NCI-H510A (cell line): ENCODE measurements around the gene CLASP1.
"Not testable (repeated sequence)": the region's sequence is repeated elsewhere in the genome, so short reads cannot be mapped to it uniquely, and the experiment has no call there.

ENCODE experiments used
- DNase-seq: peaks from one replicate; lab custom pipeline; 2025; lab: John Stamatoyannopoulos, UW

Gene CLASP1

GRCh38 chr2:121582272-121582671 lies 67.0 kb downstream of the CLASP1 start:
- no peak for DNase-seq

DNA sequence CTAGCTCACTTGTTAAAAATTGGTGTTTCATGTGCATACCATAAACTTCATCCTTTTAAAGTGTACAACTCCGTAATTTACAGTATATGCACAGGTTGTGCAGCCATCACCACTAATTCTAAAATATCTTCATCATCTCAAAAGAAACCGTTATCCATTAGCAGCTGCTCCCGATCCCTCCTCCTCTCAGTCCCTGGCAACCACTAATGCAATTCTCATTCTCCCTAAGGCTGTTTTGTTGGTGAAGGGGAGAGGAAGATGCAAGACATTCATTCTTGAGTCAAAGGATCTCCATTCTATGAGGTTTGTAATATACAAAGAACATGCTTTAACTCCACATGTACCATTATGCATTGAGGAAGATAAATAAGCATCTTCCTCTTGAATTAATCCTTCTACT lies 70.0 kb downstream of the CLASP1 start:
- no peak for DNase-seq

DNA sequence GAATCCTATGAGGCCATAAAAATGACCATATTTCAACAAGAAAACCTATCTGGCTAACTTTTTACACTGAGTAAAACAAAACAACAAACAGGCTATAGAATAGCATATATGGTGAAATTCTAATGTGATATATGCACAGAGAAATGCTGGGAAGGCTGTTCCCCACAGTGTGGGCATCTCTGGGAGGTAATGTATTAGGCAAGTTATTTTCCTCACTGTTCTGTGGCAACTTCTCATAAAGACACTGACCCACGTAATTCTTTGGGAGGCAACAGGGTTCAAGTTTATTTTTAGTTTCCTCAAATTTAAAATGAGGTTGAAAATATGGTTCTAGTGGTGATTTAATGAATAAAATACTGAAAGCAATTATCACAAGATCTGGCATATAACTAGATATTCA lies 71.9 kb downstream of the CLASP1 start:
- no peak for DNase-seq

- no peak for DNase-seq
Measured at GRCh38 chr2:121576263-121576662, 73.0 kb downstream of the CLASP1 start.

- DNase-seq, result no peak
Measured at GRCh38 chr2:121575800-121576199, 73.5 kb downstream of the CLASP1 start.

GRCh38 chr2:121570667-121571055 lies 78.6 kb downstream of the CLASP1 start:
- DNase-seq, result no peak

GRCh38 chr2:121570036-121570666 lies 79.1 kb downstream of the CLASP1 start:
- DNase-seq, result no peak

DNA sequence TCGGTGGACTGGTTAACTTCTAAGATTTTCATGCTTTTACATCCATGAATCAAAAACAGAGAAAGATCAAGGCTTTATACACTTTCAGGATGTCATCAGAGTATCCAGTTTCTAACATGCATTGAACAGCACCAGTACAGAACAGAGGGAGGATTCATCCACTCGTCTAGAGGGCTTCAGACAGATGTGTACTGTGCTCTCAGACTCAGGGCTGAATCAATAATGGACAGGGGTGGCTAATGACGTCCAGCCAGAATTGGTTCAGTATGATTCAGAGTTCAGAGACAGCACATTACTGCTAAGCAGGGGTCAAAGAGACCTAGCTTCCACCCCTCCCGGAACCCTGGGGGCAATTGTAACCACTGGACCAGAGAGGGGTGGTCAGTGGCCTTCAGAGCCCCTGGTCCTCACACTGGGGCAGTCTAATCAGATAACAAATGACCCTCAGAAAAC lies 81.3 kb downstream of the CLASP1 start:
- DNase-seq, result no peak

DNA sequence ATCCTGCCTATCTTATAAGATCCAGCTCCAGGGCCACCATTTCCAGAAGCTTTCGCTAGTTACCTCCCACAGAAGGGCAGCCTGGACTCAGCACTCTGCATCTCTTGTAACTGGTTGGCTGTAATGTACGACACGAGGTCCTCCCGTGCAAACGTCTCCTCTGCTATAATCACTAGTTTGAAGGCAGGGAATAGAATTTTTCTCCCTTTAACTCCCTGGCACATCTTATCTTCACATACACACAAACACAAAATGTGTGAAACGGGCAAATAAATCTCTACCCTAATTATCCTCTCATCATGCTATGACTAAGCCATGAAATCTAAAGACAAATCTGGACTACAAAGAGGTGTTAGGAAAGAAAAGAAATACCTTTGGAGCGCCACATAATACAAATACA lies 81.8 kb downstream of the CLASP1 start:
- DNase-seq, result no peak

DNA sequence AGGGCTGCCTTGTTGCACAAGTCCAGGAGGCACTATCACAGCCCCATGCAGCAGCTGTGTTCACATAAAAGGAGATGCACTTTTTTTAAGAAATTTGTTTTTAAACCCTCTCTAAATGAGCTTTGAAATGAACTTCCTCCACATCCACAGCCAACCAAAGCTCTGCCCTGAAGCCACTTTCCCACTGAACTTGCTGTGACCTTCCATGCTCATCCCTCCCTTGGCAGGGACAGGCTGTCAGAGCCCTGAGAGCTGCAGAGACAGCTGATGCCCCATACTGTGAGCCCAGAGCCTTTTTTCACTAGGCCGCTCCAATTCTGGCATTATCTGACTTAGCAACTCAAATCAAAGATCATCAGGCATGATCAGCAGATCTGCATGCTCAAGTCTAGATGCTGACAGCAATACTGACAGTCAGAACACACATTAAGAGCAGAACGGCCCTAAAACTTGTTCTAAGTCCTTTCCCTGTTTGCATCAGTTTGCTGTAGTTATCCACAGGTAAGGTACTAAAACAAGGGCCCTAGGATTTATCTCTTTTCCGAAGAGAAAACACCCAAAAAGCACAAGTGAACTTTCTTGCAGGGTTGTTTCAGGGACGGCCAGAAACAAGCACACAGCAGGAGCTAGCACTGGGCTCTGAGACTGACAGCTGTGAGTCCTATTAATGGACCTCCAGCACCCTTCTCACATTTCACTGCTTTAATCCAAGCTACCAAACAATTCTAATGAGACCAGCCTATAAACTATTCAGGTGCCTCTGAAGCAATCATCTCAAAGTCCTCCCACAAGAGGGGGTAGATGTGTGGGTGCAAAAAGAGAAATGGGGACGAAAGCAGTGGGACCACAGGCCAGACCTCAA lies 83.6 kb downstream of the CLASP1 start:
- no peak for DNase-seq

DNA sequence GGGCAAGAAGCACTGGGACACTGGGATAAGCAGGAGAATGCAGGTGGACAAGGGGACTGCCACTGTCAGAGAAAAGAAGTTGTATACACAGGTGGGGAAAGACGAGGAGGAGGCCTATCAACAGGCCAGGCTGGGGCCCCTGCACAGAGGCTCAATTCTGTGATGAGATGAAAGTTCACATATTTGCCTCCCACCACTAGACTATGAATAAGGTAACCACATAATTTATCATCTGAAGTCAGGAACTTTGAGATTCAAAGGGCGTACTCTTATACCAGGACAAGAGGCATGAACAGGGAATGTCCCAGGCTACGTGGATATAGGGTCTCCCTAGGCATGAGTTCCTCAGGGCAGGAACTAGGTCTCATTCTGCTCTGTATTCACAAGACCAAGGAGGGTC lies 84.4 kb downstream of the CLASP1 start:
- DNase-seq, result no peak

DNA sequence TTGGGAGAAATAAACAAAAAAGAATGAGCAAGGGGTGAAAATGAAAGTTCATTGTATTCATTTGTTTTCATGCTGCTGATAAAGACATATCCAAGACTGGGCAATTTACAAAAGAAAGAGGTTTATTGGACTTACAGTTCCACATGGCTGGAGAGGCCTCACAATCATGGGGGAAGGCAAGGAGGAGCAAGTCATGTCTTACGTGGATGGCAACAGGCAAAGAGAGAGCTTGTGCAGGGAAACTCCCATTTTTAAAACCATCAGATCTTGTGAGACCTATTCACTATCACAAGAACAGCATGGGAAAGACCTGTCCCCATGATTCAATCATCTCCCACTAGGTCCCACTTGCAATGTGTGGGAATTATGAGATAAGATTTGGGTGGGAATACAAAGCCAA lies 85.5 kb downstream of the CLASP1 start:
- DNase-seq, result not testable (repeated sequence)

- DNase-seq, result no peak
Measured at GRCh38 chr2:121562269-121563176, 86.7 kb downstream of the CLASP1 start.

- no peak for DNase-seq
Measured at GRCh38 chr2:121561617-121562268, 87.5 kb downstream of the CLASP1 start.

GRCh38 chr2:121558329-121558728 lies 90.9 kb downstream of the CLASP1 start:
- no peak for DNase-seq

DNA sequence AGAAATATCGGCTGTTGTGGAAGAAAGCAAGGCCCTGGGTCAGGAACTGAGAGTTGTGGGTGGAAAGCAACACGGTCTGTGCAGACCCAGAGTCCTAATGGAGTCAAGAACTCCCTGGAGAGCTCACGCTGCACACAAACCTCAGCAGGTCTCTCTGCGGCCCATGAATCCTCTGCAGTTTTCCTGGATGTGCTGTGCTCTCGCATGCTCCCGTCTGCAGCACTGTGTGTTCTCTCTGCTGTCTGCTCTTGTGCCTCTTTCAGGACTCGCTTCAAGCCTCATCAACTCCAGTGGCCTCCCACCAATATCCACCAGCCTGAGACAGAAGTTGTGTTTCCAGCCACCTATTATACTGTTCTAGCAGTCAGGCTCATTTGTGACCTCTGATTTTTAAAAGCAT lies 94.3 kb downstream of the CLASP1 start:
- DNase-seq, result no peak

GRCh38 chr2:121552477-121553180 lies 96.6 kb downstream of the CLASP1 start:
- not testable (repeated sequence) for DNase-seq

- no peak for DNase-seq
Measured at GRCh38 chr2:121550669-121551068, 98.6 kb downstream of the CLASP1 start.

DNA sequence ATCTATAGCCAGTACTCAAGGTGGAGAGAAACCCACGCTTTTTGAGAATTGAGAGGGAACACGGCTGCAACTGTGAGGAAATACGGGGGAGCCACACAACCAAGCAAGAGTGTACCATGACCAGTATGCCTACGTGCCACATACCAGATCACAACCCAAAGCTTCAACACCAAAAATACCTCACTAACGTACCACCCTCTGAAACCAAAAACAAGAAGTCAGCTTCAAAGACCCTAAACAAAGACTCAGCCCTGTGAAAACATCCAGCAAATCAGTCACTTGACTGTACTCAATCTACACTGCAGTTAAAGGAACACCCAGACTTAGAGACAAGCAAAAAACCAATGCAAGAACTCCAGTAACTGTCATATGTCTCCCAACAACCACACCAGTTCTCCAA lies 101.6 kb downstream of the CLASP1 start:
- DNase-seq, result no peak

DNA sequence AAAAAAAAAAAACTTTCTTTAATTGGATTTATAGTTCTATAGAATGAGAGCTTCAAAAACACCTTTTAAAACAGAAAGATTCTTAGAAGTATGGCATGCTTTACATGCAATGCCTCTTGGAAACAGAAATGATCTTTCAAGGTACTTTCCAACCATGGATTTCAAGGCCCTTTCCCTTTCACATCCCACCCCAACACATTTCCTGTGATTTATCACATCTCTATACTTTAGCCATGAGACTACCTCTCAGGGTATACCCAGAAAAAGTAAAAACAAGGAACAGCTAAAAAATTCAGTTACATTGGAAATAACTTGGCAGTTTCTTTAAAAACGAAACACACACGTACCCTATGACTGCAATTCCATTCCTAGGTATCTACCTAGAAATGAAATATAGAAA lies 103.3 kb downstream of the CLASP1 start:
- no peak for DNase-seq

GRCh38 chr2:121545257-121545656 lies 104.0 kb downstream of the CLASP1 start:
- no peak for DNase-seq
